AG10803 (cell line): Measurements from ENCODE around the gene SPINK4.
A peak's percentile ranks its signal among the peaks of the same experiment; 100 is the strongest.

Experiments
- DNase-seq: peaks from one replicate; pipeline ENCODE4 v3.0.0; 2010; ENCODE audit warnings: low read depth
- H3K4me3 ChIP-seq: 2 replicates; pipeline ENCODE4 v1.5.1; 2011; ENCODE audit warnings: mild to moderate bottlenecking, low read length, control low read depth
- TF ChIP-seq, protein P1 (sequence below): conservative IDR thresholded peaks from 2 replicates; pipeline ENCODE4 v1.5.1; 2011; ENCODE audit warnings: mild to moderate bottlenecking, low read length, control low read depth, inconsistent platforms

SPINK4 gene

GRCh38 chr9:33287087-33287490 lies 47.1 kb downstream of the SPINK4 start:
- DNase-seq = peak; percentile 78
- H3K4me3 ChIP-seq = no peak overlapping the region
- TF ChIP-seq, protein P1, sequence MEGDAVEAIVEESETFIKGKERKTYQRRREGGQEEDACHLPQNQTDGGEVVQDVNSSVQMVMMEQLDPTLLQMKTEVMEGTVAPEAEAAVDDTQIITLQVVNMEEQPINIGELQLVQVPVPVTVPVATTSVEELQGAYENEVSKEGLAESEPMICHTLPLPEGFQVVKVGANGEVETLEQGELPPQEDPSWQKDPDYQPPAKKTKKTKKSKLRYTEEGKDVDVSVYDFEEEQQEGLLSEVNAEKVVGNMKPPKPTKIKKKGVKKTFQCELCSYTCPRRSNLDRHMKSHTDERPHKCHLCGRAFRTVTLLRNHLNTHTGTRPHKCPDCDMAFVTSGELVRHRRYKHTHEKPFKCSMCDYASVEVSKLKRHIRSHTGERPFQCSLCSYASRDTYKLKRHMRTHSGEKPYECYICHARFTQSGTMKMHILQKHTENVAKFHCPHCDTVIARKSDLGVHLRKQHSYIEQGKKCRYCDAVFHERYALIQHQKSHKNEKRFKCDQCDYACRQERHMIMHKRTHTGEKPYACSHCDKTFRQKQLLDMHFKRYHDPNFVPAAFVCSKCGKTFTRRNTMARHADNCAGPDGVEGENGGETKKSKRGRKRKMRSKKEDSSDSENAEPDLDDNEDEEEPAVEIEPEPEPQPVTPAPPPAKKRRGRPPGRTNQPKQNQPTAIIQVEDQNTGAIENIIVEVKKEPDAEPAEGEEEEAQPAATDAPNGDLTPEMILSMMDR = peak; percentile 90

DNA sequence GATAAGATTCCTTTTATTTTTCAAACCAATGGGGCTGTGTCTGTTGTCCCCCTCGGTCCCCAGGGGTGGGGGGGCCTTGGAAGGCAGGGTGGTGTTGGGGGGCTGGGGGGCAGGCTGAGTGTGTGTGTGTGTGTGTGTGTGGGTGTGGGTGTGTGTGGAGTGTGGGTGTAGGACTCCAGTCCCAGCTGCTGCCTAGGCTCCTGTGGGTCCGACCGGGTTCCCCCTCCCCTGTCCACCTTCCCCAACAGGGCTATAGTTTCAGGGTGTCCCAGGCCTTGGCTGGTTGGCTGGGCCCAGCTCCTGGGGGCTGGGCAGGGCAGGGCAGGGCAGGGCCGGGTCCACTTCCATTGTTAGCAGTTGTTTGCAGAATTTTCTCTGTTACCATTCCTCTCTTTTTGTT lies 48.3 kb downstream of the SPINK4 start:
- no peak overlapping the region for H3K4me3 ChIP-seq
- TF ChIP-seq, protein P1 = no peak
- DNase-seq = no peak

DNA sequence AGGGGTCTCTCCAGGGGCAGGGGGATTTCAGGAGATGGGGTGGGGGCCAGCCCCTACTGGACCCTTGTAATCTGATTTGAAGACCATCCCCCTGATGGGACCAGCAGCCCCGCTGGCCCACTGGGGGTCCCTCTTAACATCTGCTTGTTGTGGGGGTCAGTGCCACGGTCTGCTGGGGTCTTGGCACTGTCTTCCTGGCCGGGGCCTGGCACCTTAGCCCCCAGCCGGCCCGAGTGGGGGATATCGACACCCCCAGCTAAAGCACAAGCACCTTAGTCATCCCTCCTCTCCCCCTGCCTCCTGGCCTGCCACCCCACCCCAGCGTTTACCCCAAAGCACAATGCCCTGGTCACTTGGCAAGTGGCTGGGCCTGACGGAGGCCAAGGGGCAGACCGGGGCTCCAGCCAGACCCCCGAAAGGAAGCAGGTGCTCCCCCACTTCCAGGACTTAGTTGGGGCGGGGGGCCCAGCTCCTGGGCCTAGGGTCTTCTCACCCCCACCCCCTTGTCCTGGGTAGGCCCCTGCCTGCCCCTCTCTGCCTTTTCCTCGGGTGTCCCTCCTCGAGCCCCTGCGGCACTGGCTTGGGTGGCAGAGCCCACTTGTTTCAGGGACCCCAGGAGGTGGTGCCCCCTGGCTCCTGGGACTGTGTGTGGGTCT lies 49.0 kb downstream of the SPINK4 start:
- no peak for DNase-seq
- H3K4me3 ChIP-seq = no peak overlapping the region
- TF ChIP-seq, protein P1 = no peak

DNA sequence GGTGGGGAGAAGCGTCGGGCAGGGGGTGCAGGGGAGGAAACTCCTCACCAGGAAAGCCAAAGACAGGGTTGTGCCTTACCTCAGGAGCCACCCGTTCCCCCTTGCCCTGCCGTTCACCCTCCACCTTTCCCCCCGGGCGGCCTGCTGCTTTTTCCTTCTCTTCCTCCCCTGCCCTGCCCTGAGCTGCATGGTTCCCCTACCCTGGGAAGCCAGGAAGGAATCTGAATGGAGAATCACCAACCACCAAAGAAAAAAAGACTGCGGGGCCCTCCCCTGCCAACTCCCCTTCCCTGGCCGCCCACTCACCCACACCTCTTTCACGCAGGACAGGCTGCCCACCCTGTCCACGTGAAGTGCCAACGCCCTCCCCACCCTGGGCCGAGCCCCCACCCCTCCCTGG lies 49.5 kb downstream of the SPINK4 start:
- TF ChIP-seq, protein P1 = no peak
- peak; percentile 9 for DNase-seq
- peak overlapping the region; percentile 80 for H3K4me3 ChIP-seq

- DNase-seq = no peak
- H3K4me3 ChIP-seq = peak overlapping the region; percentile 80
- TF ChIP-seq, protein P1 = no peak
These were observed 49.9 kb downstream of the SPINK4 start for GRCh38 chr9:33289936-33290246.

GRCh38 chr9:33290247-33291030 lies 50.5 kb downstream of the SPINK4 start, which contains the start of gene NFX1:
TSS of gene NFX1 (plus strand) at chr9:33290516. CDS start at chr9:33290573, 57 bp downstream.
- peak; percentile 99 for DNase-seq
- peak within 1 kb of the TSS; percentile 80 for H3K4me3 ChIP-seq
- TF ChIP-seq, protein P1 = no peak

- TF ChIP-seq, protein P1 = no peak
- H3K4me3 ChIP-seq = peak overlapping the region; percentile 80
- DNase-seq = no peak
These were observed 51.0 kb downstream of the SPINK4 start for GRCh38 chr9:33291031-33291397.
